GM21447 (cell line): ENCODE results near the gene C10orf67.
"Not testable (repeated sequence)": the region's sequence is repeated elsewhere in the genome, so short reads cannot be mapped to it uniquely, and the experiment has no call there.

ENCODE experiments used
- ATAC-seq: cut with Tn5 transposase; IDR thresholded peaks from one replicate; pipeline ENCODE4 v1.9.1; 2021; ENCODE audit not compliant: unreplicated experiment

Gene C10orf67

DNA sequence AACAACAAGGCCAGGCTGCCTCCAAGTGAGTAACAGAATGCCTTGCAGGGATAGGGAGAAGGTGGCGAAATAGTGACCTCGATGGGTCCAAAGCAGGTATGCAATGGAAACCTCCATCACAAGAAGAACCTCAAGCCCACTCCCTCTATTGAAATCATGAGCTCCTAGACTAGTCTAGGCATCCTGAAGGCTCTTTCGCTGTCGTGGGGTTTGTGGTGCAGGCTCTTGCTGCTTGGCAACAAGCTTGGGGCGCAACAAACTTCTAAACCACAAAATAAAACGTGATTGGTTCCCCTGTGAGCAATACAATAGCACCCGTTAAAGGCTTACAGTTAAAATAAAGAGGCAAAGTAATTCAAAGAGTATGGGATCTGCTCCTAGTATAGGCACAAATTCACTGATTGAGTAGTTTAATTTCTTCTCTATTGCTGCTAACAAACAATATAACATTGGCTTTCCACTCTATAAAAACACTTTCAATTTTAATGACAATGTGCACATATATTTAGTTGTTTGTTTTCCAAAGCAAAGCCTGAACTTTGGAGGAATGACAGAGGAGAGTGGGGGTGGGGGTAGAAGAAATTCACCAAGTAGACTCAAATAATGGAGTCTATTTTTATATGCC lies 64.1 kb downstream of the C10orf67 start:
- no peak for ATAC-seq

DNA sequence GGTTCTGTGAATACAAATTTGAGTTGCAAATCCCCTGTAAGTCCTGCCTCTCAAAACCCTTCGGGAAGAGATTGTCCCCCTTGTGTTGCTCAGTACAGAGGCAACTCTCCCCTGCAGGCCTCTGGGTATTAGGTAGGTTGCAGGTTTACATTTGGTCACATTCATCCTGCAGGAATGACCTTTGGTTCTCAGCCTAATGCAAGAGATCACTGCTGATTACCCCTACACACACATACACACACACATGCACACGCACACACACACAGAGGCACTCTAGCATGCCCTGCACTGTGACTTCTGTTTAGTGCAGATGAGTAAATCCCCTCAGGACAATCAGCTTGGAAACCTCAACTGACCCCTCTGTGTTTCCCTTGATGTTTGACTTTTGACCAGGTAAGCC lies 69.2 kb downstream of the C10orf67 start:
- no peak for ATAC-seq

DNA sequence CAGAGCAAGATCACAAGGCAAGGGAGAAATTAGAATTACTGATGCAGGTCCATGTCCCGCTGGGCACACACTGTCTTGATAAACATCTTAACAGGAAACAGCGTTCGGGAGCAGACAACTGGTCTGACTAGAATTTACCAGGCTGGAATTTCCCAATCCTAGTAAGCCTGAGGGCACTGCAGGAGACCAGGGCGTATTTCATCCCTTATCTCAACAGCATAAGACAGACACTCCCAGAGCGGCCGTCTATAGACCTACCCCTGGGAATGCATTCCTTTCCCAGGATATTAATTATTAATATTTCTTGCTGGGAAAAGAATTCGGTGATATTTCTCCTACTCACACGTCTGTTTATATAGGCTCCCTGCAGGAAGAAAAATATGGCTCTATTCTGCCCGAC lies 70.4 kb downstream of the C10orf67 start:
- ATAC-seq, result not testable (repeated sequence)

DNA sequence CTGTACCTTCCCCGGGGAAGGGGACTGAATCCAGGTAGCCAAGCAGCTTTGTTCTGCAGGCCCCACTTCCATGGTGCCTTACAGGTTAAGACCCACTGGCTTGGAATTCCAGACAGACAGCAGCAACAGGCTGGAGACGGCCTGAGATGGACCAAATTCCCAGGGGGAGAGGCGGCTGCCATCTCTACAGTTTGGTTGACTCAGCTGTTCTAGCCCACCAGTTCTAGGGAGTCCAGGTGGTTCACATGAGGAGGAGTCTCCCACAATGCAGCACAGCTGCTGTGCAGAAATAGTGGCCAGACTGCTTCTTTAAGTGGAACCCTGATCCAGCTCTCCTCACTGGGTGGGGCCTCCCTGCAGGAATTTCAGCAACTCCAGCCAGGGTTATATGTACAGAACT lies 74.1 kb downstream of the C10orf67 start:
- no peak for ATAC-seq

DNA sequence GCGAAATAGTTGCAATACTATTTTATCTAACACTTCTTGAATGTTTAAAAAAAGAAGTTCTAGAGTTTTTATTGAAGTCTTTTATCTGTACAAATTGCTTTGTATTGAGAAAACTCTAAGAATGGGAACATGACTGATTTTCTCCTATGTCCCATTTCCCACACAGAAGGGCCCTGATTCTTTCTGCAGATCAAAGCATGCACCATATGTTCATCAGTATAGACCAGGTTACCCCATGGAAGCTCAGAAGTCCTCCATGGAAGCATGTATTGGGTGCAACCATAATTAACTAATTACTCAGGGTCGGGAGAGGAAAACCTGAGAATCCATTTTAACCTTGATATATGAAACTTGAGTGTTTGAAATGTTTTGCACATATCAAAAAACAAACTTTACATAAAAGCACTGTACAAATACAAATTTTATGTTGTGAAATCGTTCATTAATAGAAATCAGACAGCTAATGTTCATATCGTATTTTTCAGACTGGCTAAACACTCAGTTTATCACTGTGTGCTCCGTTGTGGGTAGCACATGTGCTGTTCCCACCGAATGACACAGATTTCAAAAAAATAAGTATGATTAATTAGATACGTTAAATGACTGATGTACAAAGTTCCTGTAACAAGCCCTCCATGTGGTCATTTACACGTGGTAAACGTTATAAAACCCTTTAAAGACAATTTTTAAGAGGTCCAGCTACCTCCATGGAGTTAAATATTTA lies 81.0 kb downstream of the C10orf67 start:
- ATAC-seq, result no peak

DNA sequence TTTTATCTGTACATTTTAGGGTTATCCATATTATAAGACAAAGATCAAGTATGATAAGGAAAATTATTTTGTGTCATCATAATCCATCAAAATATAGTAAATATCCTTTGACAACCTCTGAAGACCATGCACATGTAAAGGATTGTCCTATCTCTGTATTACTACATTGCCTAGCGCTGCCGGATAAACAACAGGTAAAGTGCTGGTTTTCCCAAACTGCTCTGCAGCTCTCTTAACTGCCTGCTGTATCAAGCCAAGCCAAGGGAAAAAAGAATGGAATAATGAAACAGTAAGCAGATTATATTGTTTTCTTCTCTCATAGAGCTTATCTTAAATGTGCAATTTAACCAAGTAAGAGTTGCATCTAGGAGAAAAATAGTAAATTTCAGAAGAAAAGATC lies 81.7 kb downstream of the C10orf67 start:
- ATAC-seq, result no peak

DNA sequence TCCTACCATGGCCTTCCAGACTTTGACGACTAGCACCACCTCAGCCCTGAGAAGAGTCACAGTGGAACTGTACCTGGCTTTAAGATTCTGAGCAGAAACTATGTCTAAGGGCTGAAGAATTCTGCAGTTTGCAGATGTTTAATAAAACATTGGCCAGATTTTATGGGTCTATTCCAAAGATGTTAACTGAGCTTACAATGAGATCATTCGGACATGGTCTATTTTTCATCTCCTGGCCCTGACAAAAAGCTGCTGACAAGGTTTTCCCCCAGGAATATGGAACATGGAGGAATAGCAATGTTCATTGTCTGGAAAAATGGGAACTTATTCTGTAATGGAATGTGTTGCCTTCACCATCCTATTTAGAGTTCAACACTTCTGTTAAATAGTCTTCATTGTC lies 86.1 kb downstream of the C10orf67 start:
- no peak for ATAC-seq

DNA sequence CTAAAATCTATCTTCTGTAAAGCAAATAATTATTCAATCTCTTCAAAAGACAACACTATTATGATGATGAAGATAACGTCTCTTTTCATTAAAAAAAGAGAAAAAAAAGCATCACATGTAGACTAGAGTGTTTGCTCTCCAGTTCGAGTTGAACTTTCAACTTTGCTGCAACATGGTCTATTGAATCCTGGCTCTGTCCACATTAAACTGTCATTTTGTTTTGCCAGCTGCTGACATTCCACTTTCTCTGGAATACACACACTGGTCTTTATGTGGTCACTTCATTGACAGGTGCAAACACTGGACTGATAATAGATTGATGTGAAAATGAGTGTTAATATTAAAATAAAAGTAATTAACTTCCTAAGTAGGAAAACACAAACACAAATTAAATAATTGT lies 90.8 kb downstream of the C10orf67 start:
- ATAC-seq, result no peak

DNA sequence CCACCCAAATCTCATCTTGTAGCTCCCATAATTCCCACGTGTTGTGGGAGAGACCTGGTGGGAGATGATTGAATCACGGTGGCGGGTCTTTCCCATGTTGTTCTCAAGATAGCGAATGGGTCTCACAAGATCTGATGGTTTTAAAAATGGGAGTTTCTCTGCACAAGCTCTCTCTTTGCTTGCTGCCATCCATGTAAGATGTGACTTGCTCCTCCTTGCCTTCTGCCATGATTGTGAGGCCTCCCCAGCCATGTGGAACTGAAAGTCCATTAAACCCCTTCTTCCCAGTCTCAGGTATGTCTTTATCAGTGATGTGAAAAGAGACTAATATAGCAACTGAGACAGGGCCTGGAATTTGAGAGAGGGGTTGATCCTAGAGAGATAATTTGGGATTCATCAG lies 91.7 kb downstream of the C10orf67 start:
- not testable (repeated sequence) for ATAC-seq

DNA sequence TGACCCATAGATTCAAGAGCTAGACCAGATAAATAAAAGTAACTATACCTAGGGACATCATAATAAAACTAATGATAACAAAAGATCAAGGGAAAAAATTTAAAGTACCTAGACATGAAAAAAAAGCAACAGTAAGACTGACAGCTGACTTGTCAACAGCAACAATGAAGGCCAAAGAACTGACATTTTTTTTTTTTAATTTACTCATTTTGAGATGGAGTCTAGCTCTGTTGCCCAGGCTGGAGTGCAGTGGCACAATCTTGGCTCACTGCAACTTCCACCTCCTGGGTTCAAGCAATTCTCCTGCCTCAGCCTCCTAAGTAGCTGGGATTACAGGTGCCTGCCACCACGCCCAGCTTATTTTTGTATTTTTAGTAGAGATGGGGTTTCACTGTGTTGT lies 102.8 kb downstream of the C10orf67 start:
- not testable (repeated sequence) for ATAC-seq

DNA sequence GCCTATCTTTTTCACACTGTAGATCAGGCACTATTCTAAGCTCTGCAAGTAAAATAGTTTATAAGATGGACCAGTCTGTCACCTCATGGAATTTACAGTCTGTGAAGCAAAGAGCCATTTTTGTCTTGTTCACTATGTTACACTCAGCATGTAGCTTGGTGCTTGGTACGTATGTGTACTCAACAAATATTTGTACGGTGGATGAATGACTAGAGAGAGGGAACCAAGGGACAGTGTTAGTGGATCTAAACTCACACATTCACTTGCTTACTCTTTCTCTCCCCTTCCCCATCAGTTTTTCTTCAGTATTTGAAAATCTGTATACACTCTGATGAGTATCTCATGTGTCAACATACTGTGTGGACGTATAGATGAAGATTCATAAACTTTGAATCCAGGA lies 106.6 kb downstream of the C10orf67 start:
- ATAC-seq, result no peak

DNA sequence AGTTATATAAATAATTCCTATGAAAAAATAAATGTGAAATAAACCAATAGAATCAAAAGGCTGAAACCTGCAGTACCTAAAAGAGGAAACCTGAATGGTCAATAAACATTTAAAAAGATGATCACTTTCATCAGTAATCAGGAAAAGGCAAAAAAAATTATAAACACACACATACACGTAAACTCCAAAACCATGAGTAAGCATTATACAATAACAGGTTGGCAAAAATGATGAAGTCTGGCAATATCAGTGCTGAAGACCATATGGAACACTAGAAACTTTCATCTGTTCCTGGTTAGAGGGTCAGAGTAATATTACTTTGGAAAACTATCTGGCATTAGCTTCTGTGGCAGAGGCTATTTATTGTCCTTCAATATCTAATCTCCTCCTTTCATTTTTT lies 114.0 kb downstream of the C10orf67 start:
- ATAC-seq, result no peak

DNA sequence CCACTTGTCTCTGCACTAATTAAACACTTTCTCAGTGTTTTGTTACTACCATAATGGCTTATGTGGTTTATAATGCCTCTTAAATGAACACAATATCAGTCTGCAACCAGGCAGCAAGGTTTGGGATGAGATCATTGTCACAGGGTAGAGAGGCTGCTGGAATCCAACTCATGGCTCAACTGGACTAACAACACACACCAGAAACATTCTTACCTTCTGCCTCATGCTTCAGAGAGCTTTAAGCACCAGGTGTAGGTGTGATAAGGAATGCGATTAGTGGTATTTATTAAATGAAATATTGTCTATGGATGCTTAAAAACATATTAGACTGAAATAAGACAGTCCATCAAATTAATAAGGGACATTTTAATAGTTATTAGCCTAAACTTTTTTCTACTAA lies 127.1 kb downstream of the C10orf67 start:
- ATAC-seq, result no peak

DNA sequence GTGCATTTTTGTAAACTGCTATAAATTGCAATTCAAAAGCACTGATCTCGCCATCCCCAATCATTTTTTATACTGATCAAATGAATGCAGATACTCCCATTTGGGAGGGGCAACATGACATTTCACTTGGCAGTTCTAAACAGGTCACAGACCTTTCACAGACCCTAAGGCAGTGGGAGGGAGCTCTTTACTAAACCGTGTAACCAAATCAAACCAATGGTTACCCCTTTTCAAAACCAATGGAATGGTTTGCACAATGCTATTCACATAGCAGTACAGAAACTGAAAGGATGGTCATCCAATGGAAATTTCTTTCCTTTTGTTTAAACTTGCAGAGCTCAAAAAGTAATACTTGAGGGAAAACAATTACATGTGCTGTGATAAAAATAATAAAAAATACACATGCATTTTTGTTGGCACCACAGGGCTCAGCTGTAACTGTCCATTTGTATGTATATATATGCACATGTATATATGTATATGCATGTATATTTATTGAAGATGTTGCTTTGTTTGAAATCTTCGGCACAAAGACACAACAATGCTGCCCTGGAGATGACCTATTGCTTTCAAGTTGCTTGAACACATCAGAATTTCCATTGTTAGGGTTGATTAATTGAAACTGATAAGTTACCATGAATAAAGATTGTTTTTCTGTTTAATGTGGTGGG lies 138.5 kb downstream of the C10orf67 start:
- ATAC-seq, result no peak

DNA sequence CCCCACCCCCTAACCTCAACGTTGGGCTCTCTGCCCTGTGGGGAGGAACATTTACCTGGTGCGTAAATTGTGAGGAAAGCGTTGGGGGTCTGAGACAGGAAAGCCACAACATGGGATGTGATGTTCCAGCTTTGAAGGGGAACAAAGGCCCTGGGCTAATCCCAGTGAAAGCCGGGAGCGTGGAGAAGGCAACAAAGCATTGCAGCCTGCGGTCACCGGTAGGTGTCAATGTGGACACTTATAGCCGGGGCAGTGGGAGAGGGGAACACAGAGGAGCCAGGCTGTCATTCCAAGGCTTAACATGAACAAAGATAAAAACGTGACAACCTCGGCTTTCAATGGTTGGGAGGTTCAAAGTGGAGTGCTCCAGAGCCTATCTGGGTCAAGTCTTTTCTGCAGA lies 139.8 kb downstream of the C10orf67 start:
- ATAC-seq, result no peak

DNA sequence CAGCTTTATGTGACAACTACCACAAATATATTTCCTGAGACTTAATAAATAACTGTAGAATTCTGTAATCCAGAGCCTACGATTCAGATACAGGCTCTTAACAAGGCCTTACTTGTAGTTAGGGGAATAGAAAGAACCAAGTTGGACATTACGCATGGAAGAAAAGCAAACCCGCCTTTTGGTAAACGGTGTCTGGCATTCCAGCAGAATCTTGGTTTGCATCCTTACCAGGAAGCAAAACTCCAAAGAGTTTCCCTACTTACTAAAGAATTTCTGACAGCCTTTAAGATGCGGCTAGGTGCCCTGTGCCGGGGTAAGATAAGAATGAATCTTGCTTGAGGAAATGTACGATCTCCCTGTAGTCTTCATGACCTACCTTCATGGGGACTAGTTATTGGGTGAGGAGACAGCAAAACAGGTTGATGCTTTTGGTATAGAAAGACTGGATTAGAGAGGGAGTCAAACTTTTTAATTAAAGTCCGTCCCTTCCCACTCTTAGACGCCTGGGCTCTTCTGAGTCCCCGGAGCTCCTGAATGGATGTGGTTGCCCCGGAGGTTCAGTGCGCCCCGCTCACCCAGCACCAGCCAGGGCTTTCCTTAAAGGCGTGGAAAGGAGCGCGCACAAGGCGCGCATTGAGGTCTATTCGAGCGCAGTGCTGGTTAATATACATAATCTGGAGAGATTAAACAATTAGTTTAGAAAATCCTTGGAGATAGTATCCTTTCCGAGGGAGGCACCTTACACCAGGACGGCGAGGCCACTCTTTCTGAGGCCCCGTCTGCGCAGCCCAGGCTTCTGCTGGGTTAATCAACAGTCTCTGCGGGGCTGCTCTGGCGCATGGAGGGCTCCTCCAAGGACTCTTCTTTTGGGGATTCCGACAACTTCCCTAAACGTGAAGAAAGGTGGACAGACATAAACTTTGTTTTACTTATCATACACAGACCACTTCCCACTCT lies 140.9 kb downstream of the C10orf67 start:
- ATAC-seq, result no peak

DNA sequence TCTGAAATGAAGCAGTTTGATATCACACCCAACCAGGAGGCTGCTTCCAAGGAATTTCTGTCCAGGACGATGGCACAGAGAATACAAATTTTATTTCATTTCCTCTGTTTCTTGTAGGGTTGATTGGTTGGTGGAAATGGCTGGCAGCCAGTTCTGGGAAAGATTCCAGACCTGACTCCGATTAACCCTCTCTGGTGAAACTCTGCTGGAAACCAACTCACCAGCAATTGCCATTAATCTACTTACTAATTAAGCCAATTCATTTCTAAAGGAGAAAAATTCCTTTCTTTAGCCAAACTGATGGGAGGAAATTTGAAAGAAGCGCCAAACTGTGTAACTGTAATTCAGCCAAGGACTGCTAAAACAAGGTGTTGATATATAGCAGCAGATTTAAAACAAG lies 141.8 kb downstream of the C10orf67 start:
- ATAC-seq, result no peak

DNA sequence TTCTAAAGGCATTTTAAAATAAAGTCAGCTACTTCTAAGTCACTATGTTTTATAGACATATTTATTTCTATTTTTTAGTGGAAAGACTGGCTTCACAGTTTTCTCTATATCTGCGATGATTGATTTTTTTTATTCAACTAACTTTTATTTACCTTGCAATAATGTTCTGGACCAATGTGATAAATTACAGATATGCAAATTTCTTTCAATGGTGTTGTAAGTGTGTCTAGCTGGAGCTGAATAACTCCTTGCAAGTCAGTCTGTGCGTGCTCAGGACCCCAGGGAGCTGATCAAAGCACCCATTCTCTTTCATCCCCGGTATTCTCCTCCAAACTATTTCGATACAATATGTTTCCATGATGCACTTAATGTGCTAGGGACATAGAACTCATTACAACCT lies 142.8 kb downstream of the C10orf67 start:
- no peak for ATAC-seq

DNA sequence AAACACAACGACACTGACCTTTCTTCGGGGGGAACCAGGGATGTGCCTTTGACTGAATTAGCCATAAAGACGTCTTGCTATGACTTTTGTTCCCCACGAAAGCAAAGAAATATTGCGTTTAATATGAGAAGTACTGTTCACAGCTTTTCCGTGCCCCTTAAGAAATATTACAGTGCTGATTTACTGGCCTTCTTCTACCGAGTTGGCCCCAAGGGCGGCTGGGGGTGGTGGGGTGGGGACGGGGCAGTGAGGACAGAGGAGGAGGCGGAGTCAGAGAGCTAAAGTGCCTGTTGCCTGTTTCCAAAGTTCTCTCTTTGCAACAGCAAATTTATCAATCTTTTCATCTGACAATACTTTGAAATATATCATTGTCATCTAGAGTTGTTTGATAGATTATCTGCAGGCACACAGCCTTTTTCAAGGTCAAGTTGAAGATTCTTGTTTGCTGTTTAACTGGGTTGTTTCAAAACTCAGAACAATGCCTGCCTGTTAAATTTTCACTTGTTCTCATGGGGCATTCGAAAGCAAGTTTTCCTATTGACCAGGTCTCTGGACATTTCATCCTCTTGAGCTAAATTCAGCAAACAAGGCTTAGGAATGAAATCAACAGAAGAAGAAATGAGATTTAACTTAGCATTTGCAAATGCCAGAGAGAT lies 143.5 kb downstream of the C10orf67 start:
- ATAC-seq, result no peak

DNA sequence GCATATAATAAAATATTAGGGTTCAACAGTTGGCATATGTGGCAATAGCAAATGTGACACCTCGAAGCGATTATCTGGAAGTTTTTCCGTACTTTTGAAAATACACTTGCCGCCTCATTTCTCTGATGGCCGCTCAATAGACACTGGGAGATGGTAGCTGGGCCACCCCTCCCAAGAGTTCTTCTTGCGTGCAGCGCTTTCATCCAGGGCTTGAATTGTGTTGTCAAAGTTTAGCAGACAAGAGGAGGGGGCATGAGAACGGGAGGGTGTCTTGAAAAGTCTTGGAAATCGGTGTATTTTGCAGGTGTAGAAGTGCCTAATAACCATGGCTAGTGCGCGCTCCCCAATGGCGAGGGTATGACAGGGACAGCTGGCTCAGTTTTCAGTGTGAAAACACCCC lies 144.0 kb downstream of the C10orf67 start:
- no peak for ATAC-seq
